Right lobe of liver (tissue), 6 donors: Measurements from ENCODE around the gene TNNC1. TPM values are rescaled to one million over a fixed set of nuclear protein-coding genes. Genes with fewer than 3 reads are reported as not detected.

Source experiments
- ATAC-seq, 4 donors: fragments of 200-7000 bp; cut with Tn5 transposase; one replicate each; pipeline ENCODE4 v1.9.1; 2020; ENCODE audit warnings: mild to moderate bottlenecking in 4 of 4, moderate library complexity in 4 of 4
- DNase-seq, 3 donors: peaks; one replicate each; pipeline ENCODE4 v3.0.0-alpha.2; 2020
- H3K27ac ChIP-seq, 3 donors: fragments of 200-600 bp; one replicate each; pipeline ENCODE4 v1.8.0; 2022
- H3K27me3 ChIP-seq, 2 donors: fragments of 200-600 bp; one replicate each; pipeline ENCODE4 v1.8.0; 2022
- H3K36me3 ChIP-seq, 4 donors: fragments of 200-600 bp; sonication (generic) in 1 of 4; one replicate each; pipeline versions ENCODE4 v1.5.1 to v1.8.0; 2017 to 2022; ENCODE audit warnings: control low read depth in 1 of 4
- H3K4me1 ChIP-seq, 4 donors: fragments of 200-600 bp; sonication (generic) in 1 of 4; one replicate each; pipeline versions ENCODE4 v1.5.1 to v1.8.0; 2017 to 2022; ENCODE audit warnings: control low read depth in 1 of 4
- H3K4me3 ChIP-seq, 3 donors: fragments of 200-600 bp; one replicate each; pipeline ENCODE4 v1.8.0; 2022
- H3K9me3 ChIP-seq, 4 donors: fragments of 200-600 bp; sonication (generic) in 1 of 4; one replicate each; pipeline versions ENCODE4 v1.5.1 to v1.8.0; 2017 to 2022; ENCODE audit warnings: control low read depth in 1 of 4
- CTCF ChIP-seq, 4 donors: fragments of 200-600 bp in 3 of 4; fragments of 450-650 bp in 1 of 4; IDR thresholded peaks; one replicate each; pipeline versions ENCODE4 v1.5.1 to v1.8.0; 2016 to 2022; ENCODE audit warnings: antibody characterized with exemption in 4 of 4, mild to moderate bottlenecking in 2 of 4
- POLR2A ChIP-seq: fragments of 450-650 bp; IDR thresholded peaks from one replicate; pipeline ENCODE4 v1.6.1; 2017; ENCODE audit warnings: antibody characterized with exemption, mild to moderate bottlenecking
- WGBS: methylation state at CpG from one replicate; pipeline ENCODE4 v1.1.6; 2018; ENCODE audit warnings: low coverage, low lambda C conversion rate; ENCODE audit not compliant: insufficient coverage; ENCODE audit errors: missing lambda C conversion rate; 5-methylcytosine and 5-hydroxymethylcytosine counted together
- intact Hi-C, 2 donors: fragments of 100-400 bp; cut with DNase I; formaldehyde crosslinking; loops; one replicate each; pipeline versions ENCODE4 v1.11.2 to v1.14.1; 2022
- total RNA-seq, 6 experiments: library from RNA; depleted of rRNA in 2 of 6; stranded (reverse); fragments of >200 nt in 2 of 6; fragmentation: NEBNext Ultra II Directional in 3 of 6; extraction: Animal tissue kit (Norgen Biotek cat#: 25700) in 3 of 6; gene quantifications; one replicate each; pipeline versions ENCODE4 v1.1.0 to v1.2.4, GENCODE V29; 2016 to 2023
- donor health status: DM: no; HTN: yes; CAD: no.
- donor health status: DM: no; HTN: no; CAD: no.
- donor health status: DM: no; HTN: no; CAD: no.
- donor health status: DM: no; HTN: yes; CAD: no.
- donor health status: DM: no; HTN: yes; CAD: no.

TNNC1 gene
- total RNA-seq, 6 experiments from 2014 or later: 0.55 to 12.2 (median 1.3) TPM

GRCh38 chr3:52498137-52499054 is 44.6 kb upstream of the TNNC1 start:
- no peak overlapping the region for H3K4me3 ChIP-seq
- ATAC-seq (peak; percentile 5 to 45 (median 25)), DNase-seq (peak in 1 of 3 donors; percentile 50)

GRCh38 chr3:52495777-52496602 is 42.1 kb upstream of the TNNC1 start:
- Histone ChIP-seq H3K36me3 (peaks cover 0 to 16% (median 3%) of the 10 kb centered on the region in 4 donors), H3K27ac (peak overlapping the region; percentile 14 to 76 (median 40)), H3K27me3 (no peaks in the 10 kb centered on the region), H3K4me1 (no peaks in the 10 kb centered on the region), H3K9me3 (no peaks in the 10 kb centered on the region), H3K4me3 (peak overlapping the region; percentile 38 to 41 (median 40))
- DNase-seq (no peak), ATAC-seq (peak in 2 of 4 donors; percentile 19 to 57)
- WGBS: no CpG with 5 or more reads among the region's 16 CpGs
- intact Hi-C loops: no loop called here
- TF ChIP-seq POLR2A (no peak), CTCF (IDR thresholded peaks at IDR 0.05) (no peak)

More at GRCh38 chr3:52498137-52499054, 44.6 kb upstream of the TNNC1 start:
- H3K4me1 ChIP-seq: no peaks in the 10 kb centered on the region
- H3K9me3 ChIP-seq: no peaks in the 10 kb centered on the region
- H3K27ac ChIP-seq: no peak overlapping the region
- H3K27me3 ChIP-seq: no peaks in the 10 kb centered on the region
- H3K36me3 ChIP-seq: no peaks in the 10 kb centered on the region
- TF ChIP-seq POLR2A: no peak
- TF ChIP-seq CTCF (IDR thresholded peaks at IDR 0.05): no peak
- WGBS: 55% methylated on average over 13 of the region's 24 CpGs
- intact Hi-C loops: no loop called here

- 51% methylated on average over 8 of the region's 25 CpGs for WGBS
- ATAC-seq (peak; percentile 57 to 63 (median 60)), DNase-seq (peak; percentile 67 to 79 (median 72))
- Histone ChIP-seq H3K36me3 (peaks cover 0 to 25% (median 4%) of the 10 kb centered on the region in 4 donors), H3K27me3 (no peaks in the 10 kb centered on the region), H3K4me3 (peak within 1 kb of the TSS; percentile 38 to 41 (median 40)), H3K4me1 (no peaks in the 10 kb centered on the region), H3K27ac (peak within 1 kb of the TSS; percentile 14 to 76 (median 40)), H3K9me3 (no peaks in the 10 kb centered on the region)
- TF ChIP-seq POLR2A (peak; percentile 8), CTCF (IDR thresholded peaks at IDR 0.05) (no peak)
- intact Hi-C loops: no loop called here
Observed at GRCh38 chr3:52494886-52495495, 41.1 kb upstream of the TNNC1 start, which contains the start of gene STAB1. STAB1 (plus strand) TSS chr3:52495338; CDS start chr3:52495414, 76 bp downstream.

- Histone ChIP-seq H3K4me3 (no peak overlapping the region), H3K36me3 (peaks cover 0 to 30% (median 7%) of the 10 kb centered on the region in 4 donors), H3K27ac (no peak overlapping the region), H3K4me1 (no peaks in the 10 kb centered on the region), H3K27me3 (no peaks in the 10 kb centered on the region), H3K9me3 (no peaks in the 10 kb centered on the region)
- 100% methylated on average over 2 of the region's 7 CpGs for WGBS
- intact Hi-C loops: no loop called here
- DNase-seq (no peak), ATAC-seq (no peak)
- TF ChIP-seq CTCF (IDR thresholded peaks at IDR 0.05): no peak
- TF ChIP-seq POLR2A: no peak
Observed at GRCh38 chr3:52494445-52494844, 40.6 kb upstream of the TNNC1 start.
